Activated naive CD8-positive, alpha-beta T cell treated with anti-CD3 and anti-CD28 coated beads, Interleukin-2, amount 50 U/mL, for 16 hours (primary cell): ENCODE data around the gene NPTX1.

ENCODE experiments used
- DNase-seq: peaks from one replicate; pipeline ENCODE4 v3.0.0-alpha.2; 2020; ENCODE audit warnings: low read depth, low spot score

NPTX1 gene

GRCh38 chr17:80503921-80504320 is 27.5 kb upstream of the NPTX1 start:
- DNase-seq, result no peak

- no peak for DNase-seq
Observed at GRCh38 chr17:80503031-80503430, 26.6 kb upstream of the NPTX1 start.

GRCh38 chr17:80502578-80502877 is 26.1 kb upstream of the NPTX1 start:
- no peak for DNase-seq

GRCh38 chr17:80501741-80502577 is 25.6 kb upstream of the NPTX1 start:
- no peak for DNase-seq

GRCh38 chr17:80499961-80500665 is 23.7 kb upstream of the NPTX1 start:
- no peak for DNase-seq

GRCh38 chr17:80499560-80499959 is 23.2 kb upstream of the NPTX1 start:
- DNase-seq, result no peak

- no peak for DNase-seq
Observed at GRCh38 chr17:80498920-80499410, 22.6 kb upstream of the NPTX1 start.

GRCh38 chr17:80498242-80498919 is 22.0 kb upstream of the NPTX1 start:
- no peak for DNase-seq

GRCh38 chr17:80497726-80498241 is 21.4 kb upstream of the NPTX1 start:
- no peak for DNase-seq

- DNase-seq, result no peak
Observed at GRCh38 chr17:80494547-80494946, 18.1 kb upstream of the NPTX1 start.

- DNase-seq, result no peak
Observed at GRCh38 chr17:80492343-80493136, 16.1 kb upstream of the NPTX1 start.

- no peak for DNase-seq
Observed at GRCh38 chr17:80491478-80492342, 15.3 kb upstream of the NPTX1 start.

- DNase-seq, result no peak
Observed at GRCh38 chr17:80487511-80487910, 11.1 kb upstream of the NPTX1 start.

GRCh38 chr17:80486692-80487091 is 10.3 kb upstream of the NPTX1 start:
- DNase-seq, result no peak

GRCh38 chr17:80485846-80486245 is 9.4 kb upstream of the NPTX1 start:
- no peak for DNase-seq

GRCh38 chr17:80482555-80483308 is 6.3 kb upstream of the NPTX1 start:
- DNase-seq, result no peak

GRCh38 chr17:80482058-80482318 is 5.6 kb upstream of the NPTX1 start:
- DNase-seq, result no peak

GRCh38 chr17:80481284-80482057 is 5.1 kb upstream of the NPTX1 start:
- DNase-seq, result no peak

- DNase-seq, result no peak
Observed at GRCh38 chr17:80480248-80480647, 3.8 kb upstream of the NPTX1 start.
